Right ventricle myocardium superior (tissue), 1 donor: ENCODE data around the gene PCDHGB7. TPM values are rescaled to one million over a fixed set of nuclear protein-coding genes. Genes with fewer than 3 reads are reported as not detected.
A peak's percentile ranks its signal among the peaks of the same experiment; 100 is the strongest.
"Not testable (repeated sequence)": the region's sequence is repeated elsewhere in the genome, so short reads cannot be mapped to it uniquely, and the experiment has no call there.

Experiments
- ATAC-seq: fragments of 200-7000 bp; cut with Tn5 transposase; one replicate; pipeline ENCODE4 v1.9.1; 2020; ENCODE audit warnings: mild to moderate bottlenecking; ENCODE audit not compliant: poor library complexity
- DNase-seq: peaks from one replicate; pipeline ENCODE4 v3.0.0-alpha.2; 2020
- intact Hi-C: fragments of 100-400 bp; cut with DNase I; formaldehyde crosslinking; loops from one replicate; pipeline ENCODE4 v1.11.2; 2022
- total RNA-seq: library from RNA; stranded (reverse); fragmentation: NEBNext Ultra II Directional; extraction: Animal tissue kit (Norgen Biotek cat#: 25700); gene quantifications from one replicate; pipeline ENCODE4 v1.2.1, GENCODE V29; 2021
- donor health status: DM: no; HTN: yes; CAD: no; lungs with severe emphysema.

Gene PCDHGB7
- total RNA-seq, 1 donor from 2014 or later: 9.8 TPM

GRCh38 chr5:141419074-141419880 lies 1.8 kb downstream of the PCDHGB7 start:
- ATAC-seq (no peak), DNase-seq (no peak)
- intact Hi-C loops: no loop called here

GRCh38 chr5:141420855-141421488 lies 3.5 kb downstream of the PCDHGB7 start, which contains the start of gene PCDHGA11:
Gene PCDHGA11 (plus strand): TSS chr5:141421051. CDS start chr5:141421228, 177 bp downstream.
- intact Hi-C loops: no loop called here
- ATAC-seq: peak; percentile 41

GRCh38 chr5:141421489-141421855 lies 4.0 kb downstream of the PCDHGB7 start:
- intact Hi-C loops: no loop called here
- no peak for ATAC-seq
- no peak for DNase-seq

More at GRCh38 chr5:141420855-141421488, 3.5 kb downstream of the PCDHGB7 start, which contains the start of gene PCDHGA11:
- DNase-seq: no peak

GRCh38 chr5:141422742-141423291 lies 5.3 kb downstream of the PCDHGB7 start:
- intact Hi-C loops: no loop called here
- ATAC-seq (no peak), DNase-seq (no peak)

- ATAC-seq: no peak
- DNase-seq: no peak
- intact Hi-C loops: loop anchor here (5.0 kb wide), 1 partner anchor 99 kb away; no protein-coding TSS in a partner anchor
Observed at GRCh38 chr5:141427783-141428426, 10.4 kb downstream of the PCDHGB7 start.

- DNase-seq (no peak), ATAC-seq (peak; percentile 91)
- intact Hi-C loops: no loop called here
Observed at GRCh38 chr5:141430332-141431113, 13.0 kb downstream of the PCDHGB7 start, which contains the start of gene PCDHGA12. Gene PCDHGA12 (plus strand): TSS chr5:141430507. CDS start chr5:141430760, 253 bp downstream.

GRCh38 chr5:141431286-141431685 lies 13.8 kb downstream of the PCDHGB7 start:
- ATAC-seq (peak; percentile 38), DNase-seq (no peak)
- intact Hi-C loops: no loop called here

- intact Hi-C loops, DNase-seq, ATAC-seq: not testable (repeated sequence)
Observed at GRCh38 chr5:141432308-141432707, 14.8 kb downstream of the PCDHGB7 start.

- DNase-seq, ATAC-seq, intact Hi-C loops: not testable (repeated sequence)
Observed at GRCh38 chr5:141432726-141433125, 15.2 kb downstream of the PCDHGB7 start.

GRCh38 chr5:141434006-141434405 lies 16.5 kb downstream of the PCDHGB7 start:
- ATAC-seq: no peak
- intact Hi-C loops: no loop called here

GRCh38 chr5:141437221-141437620 lies 19.7 kb downstream of the PCDHGB7 start:
- intact Hi-C loops: no loop called here
- no peak for DNase-seq
- ATAC-seq: no peak

More at GRCh38 chr5:141434006-141434405, 16.5 kb downstream of the PCDHGB7 start:
- DNase-seq: no peak

- peak; percentile 50 for ATAC-seq
- intact Hi-C loops: no loop called here
Observed at GRCh38 chr5:141439411-141440141, 22.1 kb downstream of the PCDHGB7 start.

GRCh38 chr5:141440341-141440740 lies 22.9 kb downstream of the PCDHGB7 start:
- intact Hi-C loops: no loop called here
- no peak for DNase-seq
- ATAC-seq: no peak

More at GRCh38 chr5:141439411-141440141, 22.1 kb downstream of the PCDHGB7 start:
- DNase-seq: no peak

GRCh38 chr5:141441571-141442170 lies 24.2 kb downstream of the PCDHGB7 start:
- ATAC-seq (peak; percentile 88), DNase-seq (peak; percentile 63)
- intact Hi-C loops: no loop called here

GRCh38 chr5:141465351-141465750 lies 47.9 kb downstream of the PCDHGB7 start:
- DNase-seq: no peak
- intact Hi-C loops: no loop called here

More at GRCh38 chr5:141465351-141465750, 47.9 kb downstream of the PCDHGB7 start:
- no peak for ATAC-seq
